Fibroblast of skin of abdomen (primary cell): Measurements from ENCODE around the gene CNR2.
"Not testable (repeated sequence)": the region's sequence is repeated elsewhere in the genome, so short reads cannot be mapped to it uniquely, and the experiment has no call there.

Experiments
- DNase-seq: peaks from one replicate; pipeline ENCODE4 v3.0.0-alpha.2; 2013

CNR2 gene

GRCh38 chr1:23882746-23883145, 30.4 kb downstream of the CNR2 start:
- no peak for DNase-seq

- no peak for DNase-seq
Measured at GRCh38 chr1:23879809-23880208, 33.4 kb downstream of the CNR2 start.

GRCh38 chr1:23878668-23879067, 34.5 kb downstream of the CNR2 start:
- no peak for DNase-seq

- DNase-seq, result no peak
Measured at GRCh38 chr1:23875382-23875781, 37.8 kb downstream of the CNR2 start.

- DNase-seq, result no peak
Measured at GRCh38 chr1:23872421-23872820, 40.7 kb downstream of the CNR2 start.

- DNase-seq, result no peak
Measured at GRCh38 chr1:23869051-23869450, 44.1 kb downstream of the CNR2 start.

- no peak for DNase-seq
Measured at GRCh38 chr1:23868557-23869016, 44.6 kb downstream of the CNR2 start.

- DNase-seq, result peak; percentile 77
Measured at GRCh38 chr1:23867895-23868556, 45.1 kb downstream of the CNR2 start, which contains the start of gene FUCA1. TSS of gene FUCA1 (minus strand) at chr1:23868290. CDS start at chr1:23868286, 4 bp downstream.

GRCh38 chr1:23867542-23867894, 45.6 kb downstream of the CNR2 start:
- no peak for DNase-seq

GRCh38 chr1:23865543-23865930, 47.6 kb downstream of the CNR2 start:
- DNase-seq, result peak; percentile 33

GRCh38 chr1:23864801-23865542, 48.2 kb downstream of the CNR2 start:
- DNase-seq, result no peak

GRCh38 chr1:23862640-23863039, 50.5 kb downstream of the CNR2 start:
- DNase-seq, result no peak

GRCh38 chr1:23854568-23854967, 58.6 kb downstream of the CNR2 start:
- DNase-seq, result no peak

- not testable (repeated sequence) for DNase-seq
Measured at GRCh38 chr1:23853124-23853523, 60.0 kb downstream of the CNR2 start.

GRCh38 chr1:23851406-23851805, 61.8 kb downstream of the CNR2 start:
- DNase-seq, result not testable (repeated sequence)

GRCh38 chr1:23848673-23849616, 64.2 kb downstream of the CNR2 start:
- no peak for DNase-seq

- DNase-seq, result not testable (repeated sequence)
Measured at GRCh38 chr1:23847482-23848095, 65.6 kb downstream of the CNR2 start.

- no peak for DNase-seq
Measured at GRCh38 chr1:23845163-23845562, 68.0 kb downstream of the CNR2 start.

- DNase-seq, result no peak
Measured at GRCh38 chr1:23843644-23844043, 69.5 kb downstream of the CNR2 start.

- DNase-seq, result peak; percentile 18
Measured at GRCh38 chr1:23838401-23838866, 74.7 kb downstream of the CNR2 start.

- DNase-seq, result no peak
Measured at GRCh38 chr1:23837908-23838307, 75.3 kb downstream of the CNR2 start.

GRCh38 chr1:23836037-23836436, 77.1 kb downstream of the CNR2 start:
- DNase-seq, result no peak
